ENCODE measurements around the gene GALNT18.

GRCh38 chr11:11389238-11389637 lies 232.6 kb downstream of the GALNT18 start:
- TF ChIP-seq CTCF (conservative IDR thresholded peaks at IDR 0.05) (no peak), ZFX (IDR thresholded peaks at IDR 0.05) (no peak)
